SK-N-SH (cell line): ENCODE data around the gene WTIP. TPM values are rescaled to one million over a fixed set of nuclear protein-coding genes. Genes with fewer than 3 reads are reported as not detected.

ENCODE experiments used
- CTCF ChIA-PET: fragments of 300-600, 350-600 bp; formaldehyde crosslinking; extraction: SDS; loops from one replicate; lab custom pipeline; 2021; lab: Yijun Ruan, JAX
- POLR2A ChIA-PET: fragments of 350-600 bp; sonication (Branson Sonifier 250); formaldehyde crosslinking; extraction: SDS; loops from one replicate; lab custom pipeline; 2020; ENCODE audit warnings: antibody characterized with exemption, inconsistent platforms; lab: Yijun Ruan, JAX
- DNase-seq: peaks from one replicate; pipeline ENCODE4 v3.0.0; 2012
- H2AFZ ChIP-seq: fragments of 200-600 bp; sonication (generic); 2 replicates; pipeline ENCODE4 v1.8.1; 2016; ENCODE audit warnings: antibody characterized with exemption, mild to moderate bottlenecking, low read depth
- H3F3A ChIP-seq: fragments of 200-600 bp; sonication (generic); replicated peaks from 2 replicates; pipeline ENCODE3; 2016; ENCODE audit warnings: antibody characterized with exemption, mild to moderate bottlenecking; ENCODE audit not compliant: insufficient read depth
- H3K27ac ChIP-seq, 2 experiments: fragments of 200-500 bp in 1 of 2; fragments of 200-600 bp in 1 of 2; sonication (Bioruptor generic) in 1 of 2; sonication (generic), shearing (Covaris generic) in 1 of 2; 2 replicates each; pipeline versions ENCODE4 v1.5.1 to v1.6.1; 2014 to 2016; ENCODE audit warnings: low read depth in 2 of 2, inconsistent platforms in 1 of 2, low read length in 1 of 2, mild to moderate bottlenecking in 1 of 2, mixed read lengths in 1 of 2
- H3K27me3 ChIP-seq: fragments of 200-600 bp; sonication (generic), shearing (Covaris generic); 2 replicates; pipeline ENCODE4 v1.6.1; 2016; ENCODE audit warnings: mixed run types; ENCODE audit not compliant: insufficient read depth
- H3K36me3 ChIP-seq, 2 experiments: fragments of 200-500 bp in 1 of 2; fragments of 200-600 bp in 1 of 2; sonication (Bioruptor generic) in 1 of 2; sonication (generic) in 1 of 2; replicated peaks in 1 of 2; 2 replicates each; pipeline versions ENCODE3 to v1.5.1; 2014 to 2016; ENCODE audit warnings: low read length in 1 of 2, mild to moderate bottlenecking in 1 of 2; ENCODE audit not compliant: insufficient read depth in 2 of 2, control insufficient read depth in 1 of 2
- H3K4me1 ChIP-seq, 2 experiments: fragments of 200-500 bp in 1 of 2; fragments of 200-600 bp in 1 of 2; sonication (Bioruptor generic) in 1 of 2; sonication (generic), shearing (Covaris generic) in 1 of 2; 2 replicates each; pipeline versions ENCODE4 v1.5.1 to v1.6.1; 2014 to 2016; ENCODE audit warnings: low read depth in 1 of 2, low read length in 1 of 2, mixed run types in 1 of 2; ENCODE audit not compliant: insufficient read depth in 2 of 2, control insufficient read depth in 1 of 2
- H3K4me2 ChIP-seq: fragments of 200-600 bp; sonication (generic), shearing (Covaris generic); 2 replicates; pipeline ENCODE4 v1.6.1; 2017; ENCODE audit warnings: mixed run types
- H3K4me3 ChIP-seq, 2 experiments: fragments of 200-500 bp in 1 of 2; fragments of 200-600 bp in 1 of 2; sonication (Bioruptor generic) in 1 of 2; sonication (generic), shearing (Covaris generic) in 1 of 2; 2 replicates each; pipeline versions ENCODE4 v1.5.1 to v1.8.1; 2014 to 2016; ENCODE audit warnings: low read depth in 2 of 2, inconsistent platforms in 1 of 2, low read length in 1 of 2, mild to moderate bottlenecking in 1 of 2, mixed read lengths in 1 of 2, moderate library complexity in 1 of 2
- H3K79me2 ChIP-seq: fragments of 200-600 bp; sonication (generic); 2 replicates; pipeline ENCODE4 v1.8.1; 2017; ENCODE audit warnings: mild to moderate bottlenecking; ENCODE audit not compliant: insufficient read depth
- H3K9ac ChIP-seq: fragments of 200-600 bp; sonication (generic); 2 replicates; pipeline ENCODE4 v1.6.1; 2017; ENCODE audit warnings: mixed run types
- H3K9me2 ChIP-seq: fragments of 200-600 bp; sonication (generic); 2 replicates; pipeline ENCODE4 v1.6.1; 2017; ENCODE audit warnings: mixed run types
- H3K9me3 ChIP-seq: fragments of 200-600 bp; sonication (generic); 2 replicates; pipeline ENCODE4 v1.6.1; 2017; ENCODE audit warnings: mixed run types, mild to moderate bottlenecking, moderate library complexity
- H4K20me1 ChIP-seq: fragments of 200-600 bp; sonication (generic); 2 replicates; pipeline ENCODE4 v1.6.1; 2017; ENCODE audit warnings: mild to moderate bottlenecking, mixed run types; ENCODE audit not compliant: insufficient read depth
- CTCF ChIP-seq: fragments of 200-600 bp; sonication (generic); IDR thresholded peaks from 2 replicates; pipeline ENCODE4 v1.6.1; 2017; ENCODE audit warnings: antibody characterized with exemption, mild to moderate bottlenecking, moderate library complexity
- EZH2phosphoT487 ChIP-seq: fragments of 200-600 bp; sonication (generic); IDR thresholded peaks from 2 replicates; pipeline ENCODE4 v1.6.1; 2017; ENCODE audit warnings: low read depth, mixed run types, mild to moderate bottlenecking, antibody characterized with exemption, moderate library complexity, borderline replicate concordance
- FOSL2 ChIP-seq: IDR thresholded peaks from 2 replicates; pipeline ENCODE4 v1.4.0; 2012; ENCODE audit warnings: low read depth, mild to moderate bottlenecking, moderate library complexity, borderline replicate concordance
- GABPA ChIP-seq: IDR thresholded peaks from 2 replicates; pipeline ENCODE4 v1.4.0; 2012; ENCODE audit warnings: low read depth, mild to moderate bottlenecking
- NFIC ChIP-seq: IDR thresholded peaks from 2 replicates; pipeline ENCODE4 v1.4.0; 2012; ENCODE audit warnings: borderline replicate concordance
- RAD21 ChIP-seq: IDR thresholded peaks from 2 replicates; pipeline ENCODE4 v1.6.1; 2012; ENCODE audit warnings: mild to moderate bottlenecking, low read length
- RCOR1 ChIP-seq: fragments of 150-350 bp; IDR thresholded peaks from 2 replicates; pipeline ENCODE4 v1.6.1; 2017; ENCODE audit warnings: antibody characterized with exemption, low read length
- SMC3 ChIP-seq: IDR thresholded peaks from 2 replicates; pipeline ENCODE4 v1.6.1; 2012; ENCODE audit warnings: low read depth, low read length, improper control_type of control experiment
- TAF1 ChIP-seq: IDR thresholded peaks from 2 replicates; pipeline ENCODE4 v1.6.1; 2012; ENCODE audit warnings: low read depth, mild to moderate bottlenecking, low read length, moderate library complexity, borderline replicate concordance
- TCF12 ChIP-seq: IDR thresholded peaks from 2 replicates; pipeline ENCODE4 v1.4.0; 2012
- TEAD4 ChIP-seq: IDR thresholded peaks from 2 replicates; pipeline ENCODE4 v1.4.0; 2012; ENCODE audit warnings: mild to moderate bottlenecking, borderline replicate concordance; ENCODE audit not compliant: insufficient read depth
- USF1 ChIP-seq: IDR thresholded peaks from 2 replicates; pipeline ENCODE4 v1.4.0; 2012; ENCODE audit warnings: low read depth, borderline replicate concordance
- WGBS: methylation state at CpG from one replicate; pipeline ENCODE4 v1.1.6; 2017; ENCODE audit warnings: low lambda C conversion rate; 5-methylcytosine and 5-hydroxymethylcytosine counted together
- polyA plus RNA-seq, 3 experiments: library from polyadenylated mRNA; depleted of rRNA; stranded (reverse); fragments of >200 nt; gene quantifications; 2 replicates each; pipeline ENCODE4 v1.2.3, GENCODE V29; 2012

WTIP gene
- polyA plus RNA-seq, 1 of the 3 experiments (the other 2 are of a cell fraction), result 27.7 TPM

GRCh38 chr19:34480971-34481841 is at the start of gene WTIP (continued):
- TF ChIP-seq CTCF (no peak), GABPA (no peak), EZH2phosphoT487 (no peak), NFIC (0 out of 2 replicates have a peak, but pooled peaks have one; percentile 6), USF1 (no peak), TCF12 (no peak), RAD21 (no peak), TAF1 (peak; percentile 66; the same call in 1 of the 2 replicates), RCOR1 (no peak), SMC3 (no peak), TEAD4 (peak; percentile 99)

- Histone ChIP-seq H3K4me3 (no peak overlapping the region), H3K36me3 (peaks cover 30 to 51% of the 10 kb centered on the region in 2 experiments), H3K9me2 (no peaks in the 10 kb centered on the region), H3K79me2 (peaks cover 100% of the 10 kb centered on the region), H3F3A (no peaks in the 10 kb centered on the region), H3K9ac (no peak overlapping the region), H2AFZ (no peak overlapping the region), H3K4me2 (no peak overlapping the region), H3K27ac (no peak overlapping the region), H4K20me1 (peaks cover 70% of the 10 kb centered on the region), H3K4me1 (peaks cover 12% of the 10 kb centered on the region in 2 experiments; a peak in 3 of 4 replicates), H3K9me3 (no peaks in the 10 kb centered on the region), H3K27me3 (no peaks in the 10 kb centered on the region)
- ChIA-PET CTCF (interaction anchor here (1.5 kb wide), 1 partner anchor 16 kb away, joined by 7 read pairs; no protein-coding TSS in a partner anchor), POLR2A (no interaction called here)
- TF ChIP-seq FOSL2, result no peak
- TF ChIP-seq TEAD4, result no peak
- DNase-seq, result no peak
- 96% methylated on average over 5 of the region's 5 CpGs for WGBS
Observed at GRCh38 chr19:34432797-34433196, 48.8 kb upstream of the WTIP start.
